ENCODE measurements around the gene FBXL20.
"Not testable (repeated sequence)": the region's sequence is repeated elsewhere in the genome, so short reads cannot be mapped to it uniquely, and the experiment has no call there.

The FBXL20 gene, protein sequence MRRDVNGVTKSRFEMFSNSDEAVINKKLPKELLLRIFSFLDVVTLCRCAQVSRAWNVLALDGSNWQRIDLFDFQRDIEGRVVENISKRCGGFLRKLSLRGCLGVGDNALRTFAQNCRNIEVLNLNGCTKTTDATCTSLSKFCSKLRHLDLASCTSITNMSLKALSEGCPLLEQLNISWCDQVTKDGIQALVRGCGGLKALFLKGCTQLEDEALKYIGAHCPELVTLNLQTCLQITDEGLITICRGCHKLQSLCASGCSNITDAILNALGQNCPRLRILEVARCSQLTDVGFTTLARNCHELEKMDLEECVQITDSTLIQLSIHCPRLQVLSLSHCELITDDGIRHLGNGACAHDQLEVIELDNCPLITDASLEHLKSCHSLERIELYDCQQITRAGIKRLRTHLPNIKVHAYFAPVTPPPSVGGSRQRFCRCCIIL

DNA sequence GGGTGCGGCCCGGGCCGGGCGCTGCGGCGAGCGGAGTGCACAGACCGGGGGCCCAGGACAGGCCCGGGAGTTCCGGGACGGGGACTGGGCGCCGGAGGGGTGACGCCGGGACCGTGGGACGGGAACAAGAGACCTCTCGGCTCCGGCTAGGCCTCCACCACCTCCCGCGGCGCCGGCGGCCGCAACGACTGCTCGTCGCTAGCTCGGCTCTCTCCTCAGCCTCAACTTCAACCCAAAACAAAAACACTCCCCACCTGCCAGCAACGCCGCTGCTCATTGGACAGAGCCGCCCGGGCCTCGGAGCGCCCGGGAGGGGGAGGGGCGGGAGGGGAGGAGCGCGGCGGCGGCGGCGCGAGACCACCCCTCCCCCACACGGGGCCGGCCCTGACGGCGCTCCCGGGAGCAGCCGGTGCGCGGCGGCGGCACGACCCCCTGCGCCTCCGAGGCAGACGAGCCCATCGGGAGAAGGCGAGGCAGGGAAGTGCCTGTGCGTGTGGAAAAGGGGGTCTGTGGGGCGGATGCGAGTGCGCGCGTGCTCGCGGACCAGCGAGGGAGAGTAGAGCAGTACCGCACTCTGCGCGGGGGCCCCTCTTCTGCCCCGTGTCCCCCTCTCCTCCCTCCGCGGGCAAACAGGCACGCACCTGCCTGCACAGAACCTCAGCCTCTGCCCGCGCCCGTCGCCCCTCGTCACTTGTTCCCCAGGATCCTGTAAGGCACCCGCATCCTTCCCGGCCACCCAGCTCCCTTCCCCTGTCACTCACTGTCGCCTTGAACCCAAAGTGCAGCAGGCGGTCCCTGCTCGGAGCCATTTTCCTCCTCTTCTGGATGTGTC lies at the start of gene FBXL20:
Gene FBXL20, minus strand, starts transcription at position 215 of the 832 bp plus-strand sequence. CDS start 224 bp downstream, outside the sequence.
- peak; percentile 50 for DNase-seq (ENCODE audit: low read depth)

DNA sequence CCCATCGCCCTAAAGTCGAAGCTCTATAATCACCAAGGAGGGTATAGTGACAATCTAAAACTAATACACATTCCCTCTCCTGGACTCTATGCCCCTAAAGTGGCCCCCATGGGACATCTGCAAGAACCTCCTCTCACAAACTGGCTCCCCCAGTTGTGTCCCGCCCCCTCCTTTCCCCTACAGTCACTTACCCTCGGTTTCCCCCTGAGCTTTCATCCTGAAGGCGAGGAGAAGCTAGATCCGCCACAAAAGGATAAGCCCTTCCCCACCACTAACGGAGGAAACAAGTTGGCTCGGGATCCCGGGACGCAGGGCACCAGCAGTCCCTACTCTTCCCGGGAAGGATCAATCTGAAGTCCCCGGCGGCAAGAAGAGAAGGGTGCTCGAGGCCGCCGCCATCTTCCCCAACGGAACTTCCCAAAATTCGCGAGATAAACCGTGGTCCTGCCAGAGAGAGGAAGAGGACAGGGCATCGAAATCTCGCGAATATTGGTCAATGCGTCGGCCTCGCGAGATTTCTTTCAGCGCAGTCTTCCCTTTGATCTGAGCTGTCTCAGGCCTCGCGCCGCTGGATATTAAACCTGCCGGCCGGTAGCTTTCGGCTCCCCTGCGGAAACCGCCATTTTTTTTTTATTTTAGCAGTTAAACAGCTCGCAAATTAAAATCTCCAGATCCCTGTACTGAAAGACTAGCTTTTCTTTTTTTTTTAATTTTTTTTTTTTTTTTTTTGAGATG lies 49.6 kb upstream of the FBXL20 start, which contains the start of gene MED1:
Gene MED1, minus strand, starts transcription at position 417 of the 735 bp plus-strand sequence. Its CDS starts 201 bp downstream, at position 216.
- DNase-seq (ENCODE audit: low read depth) = peak; percentile 90

DNA sequence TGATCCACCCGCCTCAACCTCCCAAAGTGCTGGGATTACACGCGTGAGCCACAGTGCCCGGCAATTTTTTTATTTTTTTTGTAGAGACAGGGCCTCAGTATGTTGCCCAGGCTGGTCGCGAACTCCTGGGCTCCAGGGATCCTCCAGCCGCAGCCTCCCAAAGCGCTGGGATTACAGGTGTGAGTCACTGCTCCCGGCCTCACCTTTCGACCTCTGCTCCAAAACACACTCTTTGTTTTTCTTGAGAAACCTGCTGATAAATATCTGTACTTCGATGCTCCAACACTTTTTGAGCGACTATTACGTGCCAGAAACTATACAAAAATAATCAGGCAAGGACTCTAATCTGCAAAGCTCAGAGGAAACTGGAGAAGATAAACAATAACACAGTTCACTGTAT lies 48.6 kb upstream of the FBXL20 start:
- no peak for DNase-seq (ENCODE audit: low read depth)

DNA sequence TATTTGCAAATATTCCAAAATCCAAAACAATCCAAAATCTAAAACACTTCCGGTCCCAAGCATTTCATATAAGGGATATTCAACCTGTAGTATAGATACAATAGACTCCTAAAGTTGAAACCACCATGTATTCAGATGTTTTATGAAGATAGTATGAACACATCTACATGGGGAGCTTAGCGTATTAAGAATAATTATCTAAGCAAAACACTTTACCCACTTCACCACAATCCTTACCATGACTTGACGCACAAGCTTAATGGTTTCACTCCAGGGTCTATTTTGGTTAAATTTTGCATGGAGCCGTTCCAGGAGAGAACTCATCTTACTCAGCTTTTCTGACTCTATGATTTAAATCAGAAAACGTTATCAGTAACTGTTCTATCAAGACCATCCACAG lies 46.1 kb upstream of the FBXL20 start:
- no peak for DNase-seq (ENCODE audit: low read depth)

DNA sequence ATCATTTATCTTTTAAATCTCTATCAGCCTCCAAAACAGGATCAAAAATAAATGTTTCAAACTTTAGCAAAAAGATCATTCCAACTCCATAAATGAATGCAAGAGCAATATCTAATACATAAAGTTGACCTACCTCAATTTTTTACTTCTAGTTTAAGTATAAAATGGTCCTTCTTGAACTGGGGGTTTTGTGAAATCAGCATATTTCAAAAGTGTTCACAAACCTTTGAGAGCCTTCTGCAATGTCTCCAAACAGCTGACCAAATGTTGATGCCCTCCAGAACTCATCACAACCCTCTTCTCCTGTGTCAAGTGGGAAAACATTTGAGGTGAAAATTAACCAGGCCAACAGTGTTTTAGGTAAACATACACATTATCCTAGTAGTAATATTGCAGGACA lies 41.9 kb upstream of the FBXL20 start:
- no peak for DNase-seq (ENCODE audit: low read depth)

DNA sequence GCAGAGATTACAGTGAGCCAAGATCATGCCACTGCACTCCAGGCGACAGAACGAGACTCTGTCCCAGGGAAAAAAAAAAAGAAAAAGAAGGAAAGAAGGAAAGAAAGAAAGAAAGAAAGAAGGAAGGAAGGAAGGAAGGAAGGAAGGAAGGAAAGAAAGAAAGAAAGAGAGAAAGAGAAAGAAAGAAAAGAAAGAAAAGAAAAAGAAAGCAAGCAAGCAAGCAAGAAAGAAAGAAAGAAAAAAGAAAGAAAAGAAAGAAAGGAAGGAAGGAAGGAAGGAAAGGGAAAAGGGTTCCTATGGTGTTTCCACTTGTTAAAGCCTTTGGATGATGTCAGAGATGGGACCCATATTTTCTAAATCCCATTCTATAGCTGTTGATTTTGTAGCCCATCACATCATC lies 38.4 kb upstream of the FBXL20 start:
- not testable (repeated sequence) for DNase-seq (ENCODE audit: low read depth)

DNA sequence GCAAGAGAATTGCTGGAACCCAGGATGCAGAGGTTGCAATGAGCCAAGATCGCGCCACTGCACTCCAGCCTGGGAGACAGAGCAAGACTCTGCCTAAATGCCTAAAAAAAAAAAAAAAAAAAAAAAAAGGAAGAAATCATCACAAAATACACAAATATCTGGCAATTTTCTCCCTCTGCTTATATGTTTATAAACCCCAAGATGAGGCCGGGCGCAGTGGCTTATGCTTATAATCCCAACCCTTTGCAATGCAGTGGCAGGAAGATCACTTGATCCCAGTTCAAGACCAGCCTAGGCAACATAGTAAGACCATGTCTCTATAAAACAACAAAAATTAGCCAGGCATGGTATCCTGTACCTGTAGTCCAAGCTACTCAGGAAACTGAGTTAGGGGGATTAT lies 28.2 kb upstream of the FBXL20 start:
- DNase-seq (ENCODE audit: low read depth) = no peak

DNA sequence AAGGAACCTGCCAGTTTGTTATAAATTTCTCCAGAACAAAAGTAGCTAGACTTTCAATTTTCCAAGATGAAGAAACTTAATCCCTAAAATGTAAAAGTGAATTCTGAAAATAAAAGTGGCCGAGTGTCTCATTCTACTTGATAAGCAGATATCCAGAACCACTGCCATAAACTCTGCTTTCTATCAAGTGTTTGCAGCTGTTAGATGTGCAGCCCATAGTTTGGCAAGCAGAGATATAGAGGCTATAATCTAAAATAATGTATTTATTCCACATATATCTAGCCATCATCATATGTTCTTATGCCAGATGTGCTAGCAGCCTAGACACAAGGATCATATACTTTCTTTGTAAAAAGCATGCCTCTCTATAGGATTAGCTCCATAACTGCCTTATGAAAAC lies 14.7 kb upstream of the FBXL20 start:
- DNase-seq (ENCODE audit: low read depth) = no peak

DNA sequence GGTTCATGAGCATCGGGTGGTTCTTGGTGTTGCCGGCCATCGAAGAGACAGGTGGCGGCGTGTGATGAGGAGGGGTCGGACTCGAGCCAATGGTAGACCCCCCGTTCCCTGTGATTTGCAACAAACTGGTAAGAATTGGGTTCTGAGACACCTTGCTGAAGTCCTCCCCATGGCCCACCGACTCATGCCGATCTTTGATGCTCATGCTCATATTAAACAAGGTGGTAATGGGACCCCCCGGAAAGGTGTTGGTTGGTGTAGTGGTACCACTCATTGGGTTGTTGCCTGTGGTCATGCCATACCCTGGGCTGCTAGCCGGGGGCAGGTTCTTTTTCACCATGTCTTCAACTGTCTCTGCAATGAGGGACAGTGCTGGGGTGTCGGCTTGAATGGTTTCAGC lies 8.9 kb upstream of the FBXL20 start:
- DNase-seq (ENCODE audit: low read depth) = no peak

DNA sequence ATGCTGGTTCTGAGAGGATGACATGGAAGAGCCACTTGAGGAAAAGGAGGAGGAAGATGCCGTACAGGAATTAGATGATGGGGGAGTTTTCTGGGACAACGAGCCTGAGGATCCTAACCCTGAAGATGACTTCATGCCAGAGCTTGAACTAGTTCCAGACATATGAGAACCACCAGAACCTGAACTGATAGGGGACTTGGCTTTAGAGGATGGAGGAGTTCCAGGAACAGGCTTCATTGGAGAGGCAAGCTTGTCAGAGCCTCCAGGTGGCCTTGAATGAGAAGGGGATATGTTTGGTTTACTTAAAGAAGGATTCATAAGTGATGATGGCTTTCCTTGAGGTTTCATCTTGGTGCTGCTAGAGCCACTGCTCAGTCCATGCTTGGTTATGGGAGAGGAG lies 6.9 kb upstream of the FBXL20 start:
- DNase-seq (ENCODE audit: low read depth) = no peak

DNA sequence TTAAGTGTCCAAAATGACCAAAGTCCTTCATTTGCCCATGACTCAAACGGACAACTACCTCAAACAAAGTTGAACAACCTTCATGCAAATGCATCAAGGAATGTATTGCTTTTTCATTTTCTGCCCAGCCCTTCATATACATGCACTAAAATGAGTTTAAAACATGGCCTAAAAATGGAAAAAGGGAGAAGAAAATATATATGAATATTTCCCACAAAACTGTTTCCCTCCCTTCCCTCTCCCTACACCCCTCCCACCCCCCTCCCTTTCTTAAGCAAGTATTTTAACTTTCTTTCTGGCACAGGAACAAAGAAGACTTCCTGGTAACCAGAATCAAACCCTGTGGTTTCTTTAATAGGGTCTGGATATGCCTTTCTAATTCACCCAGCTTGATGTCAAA lies 5.5 kb upstream of the FBXL20 start:
- no peak for DNase-seq (ENCODE audit: low read depth)

DNA sequence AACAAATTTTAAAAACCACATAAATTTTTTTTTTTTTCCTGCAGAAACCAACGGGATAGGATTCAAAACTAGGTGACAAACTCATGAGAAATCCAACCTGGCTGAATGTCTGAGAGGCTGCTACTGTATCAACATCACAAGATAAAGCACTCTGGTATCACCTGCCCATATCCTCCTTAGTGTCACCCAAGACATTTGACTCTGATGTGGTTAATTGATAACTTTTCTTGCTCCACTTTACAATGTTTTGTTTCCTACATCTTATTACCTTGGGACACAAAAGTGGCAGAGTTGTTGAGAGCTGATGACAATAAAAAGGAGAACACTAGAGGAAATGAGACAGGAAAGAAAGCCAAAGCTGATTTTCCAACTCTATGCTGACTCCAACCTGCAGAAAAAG lies 4.0 kb upstream of the FBXL20 start:
- no peak for DNase-seq (ENCODE audit: low read depth)

DNA sequence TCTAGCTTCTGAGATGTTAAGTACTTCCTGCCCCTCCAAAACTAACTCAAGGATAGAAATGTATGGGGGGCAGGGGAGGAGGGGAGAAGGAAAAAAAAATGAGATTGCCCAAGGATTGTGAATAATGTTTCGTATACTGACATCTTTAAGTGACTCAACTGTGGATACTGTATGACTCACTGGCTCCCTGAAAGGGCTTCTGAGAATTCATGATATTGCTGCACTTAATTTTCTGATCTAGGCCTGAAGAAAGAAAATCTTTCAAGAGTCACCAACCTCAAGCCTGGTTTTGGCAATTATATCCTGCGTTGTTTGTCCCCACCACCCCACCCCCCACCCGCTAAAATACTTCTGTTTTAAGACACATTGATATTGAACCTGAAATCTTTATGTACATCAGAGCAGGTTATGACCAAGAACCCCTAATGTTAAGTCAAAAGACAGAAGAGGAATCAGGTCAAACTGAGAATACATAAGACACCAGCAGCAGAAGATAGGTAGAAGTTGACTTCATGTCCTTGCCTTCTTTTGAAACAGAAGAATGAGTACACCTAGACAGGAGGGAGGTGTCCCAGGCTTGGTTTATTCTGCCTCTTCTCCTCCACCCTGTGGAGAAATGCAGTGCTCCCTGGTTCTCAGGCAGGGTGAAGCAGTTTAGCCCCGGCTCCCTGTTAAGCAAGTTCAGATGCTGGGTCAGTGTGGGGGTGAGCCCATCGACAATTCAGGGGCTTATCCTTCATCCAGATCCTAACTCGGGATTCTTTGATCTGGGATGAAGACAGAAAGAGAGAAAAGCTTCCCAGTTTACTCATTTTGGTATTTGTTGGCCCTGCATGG lies 3.3 kb upstream of the FBXL20 start:
- peak; percentile 84 for DNase-seq (ENCODE audit: low read depth)

DNA sequence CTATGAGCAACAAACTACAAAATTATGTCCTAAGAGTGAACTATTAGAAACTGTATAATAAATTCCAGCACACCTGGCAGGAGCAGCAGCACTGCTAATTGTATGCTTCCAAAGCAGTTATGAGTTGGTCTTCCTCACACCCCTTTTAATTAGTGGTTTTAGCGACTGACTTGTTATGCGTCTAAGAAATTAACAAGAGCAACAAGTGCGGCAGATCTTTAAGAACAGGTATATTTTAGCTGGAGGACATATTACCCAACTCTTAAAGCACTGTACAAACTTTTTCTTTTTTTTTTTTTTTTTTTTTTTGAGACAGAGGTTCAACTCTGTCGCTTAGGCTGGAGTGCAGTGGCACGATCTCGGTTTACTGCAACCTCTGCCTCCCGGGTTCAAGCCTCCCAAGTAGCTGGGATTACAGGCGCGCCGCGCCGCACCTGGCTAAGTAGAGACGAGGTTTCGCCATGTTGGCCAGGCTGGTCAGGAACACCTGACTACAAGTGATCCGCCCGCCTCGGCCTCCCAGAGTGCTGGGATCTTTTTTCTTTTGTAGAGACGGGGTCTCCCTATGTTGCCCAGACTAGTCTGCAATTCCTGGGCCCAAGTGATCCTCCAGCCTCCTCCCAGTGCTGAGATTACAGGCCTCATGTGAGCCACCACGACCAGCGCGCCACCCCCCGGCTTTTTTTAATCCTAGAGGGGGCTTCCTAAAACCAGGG lies 1.6 kb upstream of the FBXL20 start:
- DNase-seq (ENCODE audit: low read depth) = no peak

DNA sequence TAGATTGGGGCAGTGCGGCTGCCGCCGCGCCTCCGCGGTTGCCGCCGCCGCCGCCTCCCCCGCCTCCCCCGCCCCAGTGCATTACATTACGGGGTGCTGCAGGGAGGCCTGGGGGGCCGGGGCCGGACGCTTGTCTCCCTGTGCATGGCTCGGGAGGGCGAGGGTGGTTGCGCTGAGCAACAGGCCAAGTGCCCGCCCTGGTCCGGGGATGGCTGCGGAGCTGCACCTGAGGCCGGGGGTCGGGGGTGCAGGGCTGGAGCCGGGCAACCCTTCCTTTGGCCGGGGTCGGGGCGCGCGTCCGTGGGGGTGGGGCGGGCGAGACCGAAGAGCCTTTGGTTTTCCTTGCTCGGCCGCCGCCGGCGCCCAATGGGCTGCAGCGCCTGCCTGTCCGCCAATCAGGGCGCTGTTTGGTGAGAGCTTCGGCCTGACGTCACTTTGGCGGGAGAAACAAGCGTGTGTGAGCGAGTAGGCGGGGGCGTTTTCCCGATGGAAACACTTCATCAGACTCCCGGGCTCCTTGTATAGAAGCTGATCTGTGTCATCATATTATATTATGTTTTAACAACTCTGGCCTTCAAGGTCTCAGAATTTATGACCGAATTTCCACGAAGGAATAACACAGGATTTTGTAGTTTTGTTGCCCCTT lies 941 bp upstream of the FBXL20 start:
- DNase-seq (ENCODE audit: low read depth) = peak; percentile 77

DNA sequence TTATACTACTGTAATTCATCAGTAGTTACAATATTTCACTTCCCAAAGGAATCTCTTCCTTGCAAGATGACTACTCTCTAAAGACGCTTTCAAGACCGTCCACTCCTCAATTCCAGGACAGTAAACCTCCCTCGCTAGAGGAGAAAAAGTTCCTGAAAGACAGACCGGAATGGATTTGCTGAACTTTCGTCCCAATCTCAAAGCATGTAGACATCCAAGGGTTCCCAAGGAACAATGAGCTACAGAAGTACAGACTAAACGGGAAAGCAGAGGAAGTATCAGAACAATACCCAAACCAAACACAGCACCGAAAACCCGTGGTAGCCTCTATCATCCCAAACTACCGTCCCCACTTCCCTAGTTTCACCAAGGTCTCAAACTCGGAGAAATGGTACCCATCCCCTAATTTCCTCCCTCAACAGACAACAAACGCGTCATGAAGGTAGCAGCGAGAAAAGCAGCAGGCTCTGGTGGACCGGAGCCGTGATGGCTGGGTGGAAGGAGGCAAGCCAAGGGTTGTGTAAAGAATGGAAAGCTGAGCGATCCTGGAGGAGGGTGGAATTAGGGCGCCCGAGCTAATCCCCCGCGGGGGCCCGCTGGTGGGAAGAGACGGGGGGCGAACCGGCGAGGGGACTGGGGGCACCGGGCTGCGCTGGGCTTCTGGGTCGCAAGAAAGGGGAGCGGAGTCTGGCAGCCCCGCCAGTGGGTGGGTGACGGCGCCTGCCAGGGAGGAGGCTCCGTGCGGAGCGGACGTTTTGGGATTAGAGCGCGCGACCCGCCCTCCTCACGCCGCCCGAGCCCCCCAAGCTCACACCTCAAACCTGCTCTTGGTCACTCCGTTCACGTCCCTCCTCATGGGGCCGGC lies 647 bp downstream of the FBXL20 start:
- DNase-seq (ENCODE audit: low read depth) = no peak

DNA sequence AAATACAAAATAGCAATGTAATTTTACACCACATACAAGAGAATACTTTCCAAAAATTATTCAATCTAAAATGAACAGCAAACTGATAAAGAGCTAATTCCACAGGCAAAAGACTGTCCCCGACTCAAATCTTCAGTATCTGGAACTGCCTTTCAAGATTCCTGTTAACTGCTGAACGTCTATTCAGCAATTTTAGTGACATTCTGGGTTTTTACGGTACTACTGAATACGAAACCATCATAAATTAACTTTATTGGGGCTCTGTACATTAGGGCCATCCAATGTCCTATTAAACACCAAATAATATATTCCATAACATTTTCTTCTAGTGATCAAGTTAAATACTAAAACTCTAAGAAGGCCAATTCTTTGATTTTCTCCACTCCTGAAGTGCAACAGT lies 1.6 kb downstream of the FBXL20 start:
- no peak for DNase-seq (ENCODE audit: low read depth)

DNA sequence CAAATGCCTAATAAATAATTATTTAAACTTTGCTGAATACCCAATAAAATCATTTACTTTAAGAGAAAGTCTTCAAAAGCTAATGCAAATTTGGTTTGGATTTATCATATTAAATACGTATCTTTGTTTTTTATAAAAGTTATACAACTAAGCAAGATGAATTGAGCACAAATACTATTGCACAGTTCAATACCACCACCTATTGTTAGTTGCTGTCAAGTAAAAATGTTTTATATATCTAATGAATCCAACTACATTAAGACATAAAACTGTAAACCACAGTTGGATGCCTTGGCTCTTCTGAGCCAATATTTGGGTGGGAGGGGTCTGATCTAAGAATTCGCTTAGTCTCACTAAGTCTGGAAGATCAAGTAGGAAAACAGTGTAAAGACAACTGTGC lies 7.7 kb downstream of the FBXL20 start:
- no peak for DNase-seq (ENCODE audit: low read depth)

DNA sequence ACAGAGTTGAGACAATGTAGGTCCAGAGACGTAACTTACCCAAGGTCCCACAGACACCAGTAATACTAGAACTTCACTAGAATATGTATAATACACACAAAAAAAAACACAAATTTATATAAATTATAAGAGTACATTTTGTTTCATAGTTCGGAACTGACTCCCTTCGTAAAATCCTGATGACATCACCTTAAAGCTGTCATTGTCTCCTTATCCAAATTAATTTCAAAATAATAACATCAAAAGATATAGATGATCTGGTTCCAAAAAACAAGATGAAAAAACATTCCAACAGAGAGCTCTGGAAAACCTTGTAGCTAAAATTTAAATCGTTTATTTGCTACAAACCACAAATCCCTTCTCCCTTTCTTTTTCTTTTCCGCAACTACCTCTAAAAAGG lies 10.0 kb downstream of the FBXL20 start:
- no peak for DNase-seq (ENCODE audit: low read depth)

All from HS-5 (cell line).